Breast epithelium (tissue), 4 donors: ENCODE data around the gene TNF. TPM values are rescaled to one million over a fixed set of nuclear protein-coding genes. Genes with fewer than 3 reads are reported as not detected.
"Not testable (repeated sequence)": the region's sequence is repeated elsewhere in the genome, so short reads cannot be mapped to it uniquely, and the experiment has no call there.

Experiments
- DNase-seq, 2 donors: peaks; one replicate each; pipeline ENCODE4 v3.0.0-alpha.2; 2019; ENCODE audit warnings: low spot score in 2 of 2
- H3K27ac ChIP-seq, 2 donors: fragments of 200-600 bp; sonication (generic) in 1 of 2; one replicate each; pipeline ENCODE4 v1.5.1; 2016 to 2019; ENCODE audit warnings: mild to moderate bottlenecking in 1 of 2
- H3K27me3 ChIP-seq, 2 donors: fragments of 200-600 bp; sonication (generic) in 1 of 2; one replicate each; pipeline versions ENCODE4 v1.5.1 to v1.6.0; 2017 to 2019; ENCODE audit warnings: control low read depth in 1 of 2, mild to moderate bottlenecking in 1 of 2
- H3K36me3 ChIP-seq: fragments of 200-600 bp; one replicate; pipeline ENCODE4 v1.5.1; 2019
- H3K4me1 ChIP-seq, 2 donors: fragments of 200-600 bp; sonication (generic); one replicate each; pipeline ENCODE4 v1.5.1; 2016 to 2019; ENCODE audit warnings: control low read depth in 1 of 2
- H3K4me3 ChIP-seq, 3 donors: fragments of 200-600 bp; sonication (generic); 1 replicate in 2 of 3; 2 replicates in 1 of 3; pipeline ENCODE4 v1.5.1; 2016 to 2019; ENCODE audit warnings: mild to moderate bottlenecking in 3 of 3, moderate library complexity in 2 of 3
- H3K9me3 ChIP-seq, 2 donors: fragments of 200-600 bp; sonication (generic) in 1 of 2; one replicate each; pipeline ENCODE4 v1.5.1; 2016 to 2019; ENCODE audit warnings: control low read depth in 1 of 2
- POLR2A ChIP-seq: fragments of 450-650 bp; IDR thresholded peaks from one replicate; pipeline ENCODE4 v1.6.1; 2016; ENCODE audit warnings: antibody characterized with exemption, mild to moderate bottlenecking, moderate library complexity
- POLR2AphosphoS5 ChIP-seq, 3 donors: sonication (generic); formaldehyde crosslinking; IDR thresholded peaks; one replicate each; pipeline ENCODE4 v1.6.1; 2017; ENCODE audit warnings: antibody characterized with exemption in 3 of 3
- intact Hi-C: fragments of 100-400 bp; cut with DNase I; formaldehyde crosslinking; loops from one replicate; pipeline ENCODE4 v1.15.1; 2023; ENCODE audit warnings: low total_unique reads
- total RNA-seq, 3 donors: library from RNA; depleted of rRNA; stranded (reverse); fragments of >200 nt; gene quantifications; one replicate each; pipeline ENCODE4 v1.1.0, GENCODE V29; 2016
- TF ChIP-seq, protein P1 (sequence below), 3 donors: fragments of 450-650 bp; IDR thresholded peaks; one replicate each; pipeline ENCODE4 v1.5.1; 2016 to 2017; ENCODE audit warnings: antibody characterized with exemption in 3 of 3, mild to moderate bottlenecking in 3 of 3, moderate library complexity in 3 of 3

Gene TNF
- total RNA-seq, 3 donors from 2014 or later: 0.33 to 0.73 TPM; not detected in 1

GRCh38 chr6:31587791-31588777 lies 12.7 kb downstream of the TNF start:
- Histone ChIP-seq H3K27ac (no peak overlapping the region), H3K9me3 (no peaks in the 10 kb centered on the region), H3K36me3 (no peaks in the 10 kb centered on the region), H3K27me3 (no peaks in the 10 kb centered on the region), H3K4me3 (no peak overlapping the region), H3K4me1 (no peaks in the 10 kb centered on the region)
- no peak for TF ChIP-seq POLR2A
- TF ChIP-seq, protein P1, sequence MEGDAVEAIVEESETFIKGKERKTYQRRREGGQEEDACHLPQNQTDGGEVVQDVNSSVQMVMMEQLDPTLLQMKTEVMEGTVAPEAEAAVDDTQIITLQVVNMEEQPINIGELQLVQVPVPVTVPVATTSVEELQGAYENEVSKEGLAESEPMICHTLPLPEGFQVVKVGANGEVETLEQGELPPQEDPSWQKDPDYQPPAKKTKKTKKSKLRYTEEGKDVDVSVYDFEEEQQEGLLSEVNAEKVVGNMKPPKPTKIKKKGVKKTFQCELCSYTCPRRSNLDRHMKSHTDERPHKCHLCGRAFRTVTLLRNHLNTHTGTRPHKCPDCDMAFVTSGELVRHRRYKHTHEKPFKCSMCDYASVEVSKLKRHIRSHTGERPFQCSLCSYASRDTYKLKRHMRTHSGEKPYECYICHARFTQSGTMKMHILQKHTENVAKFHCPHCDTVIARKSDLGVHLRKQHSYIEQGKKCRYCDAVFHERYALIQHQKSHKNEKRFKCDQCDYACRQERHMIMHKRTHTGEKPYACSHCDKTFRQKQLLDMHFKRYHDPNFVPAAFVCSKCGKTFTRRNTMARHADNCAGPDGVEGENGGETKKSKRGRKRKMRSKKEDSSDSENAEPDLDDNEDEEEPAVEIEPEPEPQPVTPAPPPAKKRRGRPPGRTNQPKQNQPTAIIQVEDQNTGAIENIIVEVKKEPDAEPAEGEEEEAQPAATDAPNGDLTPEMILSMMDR (IDR thresholded peaks at IDR 0.05): no peak
- no peak for TF ChIP-seq POLR2AphosphoS5 (IDR thresholded peaks at IDR 0.05)
- DNase-seq: no peak
- intact Hi-C loops: no loop called here

GRCh38 chr6:31588871-31589650 lies 13.7 kb downstream of the TNF start:
- TF ChIP-seq POLR2A (no peak), POLR2AphosphoS5 (IDR thresholded peaks at IDR 0.05) (no peak)
- TF ChIP-seq, protein P1 (IDR thresholded peaks at IDR 0.05): no peak
- no peaks in the 10 kb centered on the region for H3K27me3 ChIP-seq
- no peaks in the 10 kb centered on the region for H3K4me1 ChIP-seq
- H3K36me3 ChIP-seq: no peaks in the 10 kb centered on the region
- intact Hi-C loops: no loop called here
- no peak overlapping the region for H3K4me3 ChIP-seq
- H3K9me3 ChIP-seq: no peaks in the 10 kb centered on the region
- no peak overlapping the region for H3K27ac ChIP-seq
- no peak for DNase-seq

- not testable (repeated sequence) for DNase-seq, H3K36me3 ChIP-seq, H3K4me3 ChIP-seq, H3K4me1 ChIP-seq, H3K9me3 ChIP-seq, H3K27me3 ChIP-seq, H3K27ac ChIP-seq
- intact Hi-C loops: loop anchor here (5.0 kb wide), 1 partner anchor 43 kb away; the partner anchor contains the start of genes ATP6V1G2 and NFKBIL1
Observed at GRCh38 chr6:31590691-31591090, 15.3 kb downstream of the TNF start.

- H3K9me3 ChIP-seq: no peaks in the 10 kb centered on the region
- no peak for DNase-seq
- no peak overlapping the region for H3K4me3 ChIP-seq
- no peaks in the 10 kb centered on the region for H3K36me3 ChIP-seq
- no peaks in the 10 kb centered on the region for H3K4me1 ChIP-seq
- intact Hi-C loops: loop anchor here (5.0 kb wide), 1 partner anchor 45 kb away; the partner anchor contains the start of genes ATP6V1G2 and NFKBIL1
- TF ChIP-seq POLR2A: no peak
- no peak for TF ChIP-seq POLR2AphosphoS5 (IDR thresholded peaks at IDR 0.05)
- TF ChIP-seq, protein P1 (IDR thresholded peaks at IDR 0.05): no peak
- no peak overlapping the region for H3K27ac ChIP-seq
- H3K27me3 ChIP-seq: no peaks in the 10 kb centered on the region
Observed at GRCh38 chr6:31592396-31592771, 17.0 kb downstream of the TNF start.

GRCh38 chr6:31597006-31597405 lies 21.6 kb downstream of the TNF start:
- Histone ChIP-seq H3K4me3 (no peak overlapping the region), H3K9me3 (no peaks in the 10 kb centered on the region), H3K27me3 (no peaks in the 10 kb centered on the region), H3K36me3 (no peaks in the 10 kb centered on the region), H3K27ac (no peak overlapping the region), H3K4me1 (no peaks in the 10 kb centered on the region)
- no peak for TF ChIP-seq POLR2AphosphoS5 (IDR thresholded peaks at IDR 0.05)
- TF ChIP-seq POLR2A: no peak
- TF ChIP-seq, protein P1 (IDR thresholded peaks at IDR 0.05): peak in 1 of 3 donors; percentile 20
- no peak for DNase-seq
- intact Hi-C loops: no loop called here
